GM11168 (cell line): ENCODE measurements around the gene SHD.

Source experiments
- in situ Hi-C: fragments of 300-500 bp; cut with MboI; formaldehyde crosslinking; loops from one replicate; pipeline ENCODE4 v1.12.0; 2022; ENCODE audit warnings: low sequenced_read_pairs; ENCODE audit not compliant: unreplicated experiment

SHD gene

DNA sequence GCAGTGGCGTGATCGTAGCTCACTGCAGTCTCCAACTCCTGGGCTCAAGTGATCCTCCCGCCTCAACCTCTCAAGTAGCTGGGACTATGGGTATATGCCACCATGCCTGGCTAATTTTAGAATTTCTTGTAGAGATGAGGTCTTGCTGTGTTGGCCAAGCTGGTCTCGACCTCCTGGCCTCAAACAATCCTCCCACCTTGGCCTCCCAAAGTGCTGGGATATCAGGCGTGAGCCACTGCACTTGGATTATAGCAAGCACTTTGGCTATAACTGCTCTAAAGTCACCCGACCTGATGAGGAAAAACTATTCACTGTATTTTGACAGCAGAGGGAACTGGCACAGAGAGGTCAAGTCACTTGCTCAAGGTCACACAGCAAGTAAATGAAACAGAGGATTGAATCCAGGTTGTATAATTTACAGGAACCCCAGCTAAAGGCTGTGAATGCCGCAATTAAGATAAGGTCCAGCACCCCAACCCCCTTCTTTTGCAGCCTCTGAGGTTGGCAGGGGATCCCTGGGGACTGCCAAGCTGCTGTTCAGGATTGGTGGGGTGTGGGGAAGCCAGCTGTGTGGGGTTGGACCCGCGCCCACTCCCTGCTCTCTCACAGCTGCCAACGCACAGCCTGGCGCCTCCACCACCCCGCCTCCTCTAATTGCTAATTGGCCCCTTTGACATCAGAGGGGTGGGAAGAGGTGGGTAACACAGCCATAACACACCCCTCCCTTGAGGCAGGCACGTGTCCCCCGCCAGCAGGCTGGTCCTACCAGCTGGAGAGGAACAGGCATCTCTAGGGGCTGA is 17.1 kb downstream of the SHD start:
- in situ Hi-C loops = no loop called here

DNA sequence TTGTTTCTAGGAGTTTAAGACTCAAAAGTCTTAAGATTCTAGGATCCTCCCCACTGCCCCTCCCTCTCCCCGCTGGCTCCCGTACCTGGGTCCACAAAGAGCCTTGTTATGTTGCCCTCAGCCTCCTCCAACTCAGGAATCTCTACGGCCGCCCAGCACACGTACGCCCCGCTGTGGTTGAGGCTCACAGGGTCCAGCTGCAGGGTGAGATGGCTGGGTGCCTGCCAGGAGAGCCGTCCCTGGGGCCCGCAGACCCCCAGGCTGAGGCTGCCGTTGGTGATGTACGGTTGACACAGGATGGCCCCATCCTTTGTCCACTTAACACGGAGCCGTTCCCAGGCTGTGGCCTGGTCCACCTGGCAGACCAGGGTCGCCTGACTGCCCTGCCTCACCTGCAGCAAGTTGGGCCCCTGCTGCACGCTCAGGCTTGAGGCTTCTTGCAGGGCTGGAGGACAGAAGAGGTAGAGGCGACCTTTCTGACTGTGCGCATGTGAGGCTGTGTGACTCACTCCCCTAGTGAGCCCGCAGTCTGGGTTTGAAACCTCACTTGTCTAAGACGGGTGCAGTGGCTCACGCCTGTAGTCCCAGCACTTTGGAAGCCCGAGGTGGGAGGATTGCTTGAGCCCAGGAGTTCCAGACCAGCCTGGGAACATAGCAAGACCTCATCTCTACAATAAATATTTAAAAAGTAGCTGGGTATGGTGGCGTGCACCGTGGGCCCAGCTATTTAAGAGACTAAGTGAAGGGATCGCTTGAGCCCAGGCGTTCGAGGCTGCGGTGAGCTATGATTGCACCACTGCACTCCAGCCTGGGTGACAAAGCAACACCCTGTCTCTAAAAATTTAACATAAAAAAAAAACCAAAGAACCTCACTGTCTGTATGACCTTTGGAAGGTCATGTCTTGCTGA is 19.1 kb downstream of the SHD start:
- in situ Hi-C loops = no loop called here

DNA sequence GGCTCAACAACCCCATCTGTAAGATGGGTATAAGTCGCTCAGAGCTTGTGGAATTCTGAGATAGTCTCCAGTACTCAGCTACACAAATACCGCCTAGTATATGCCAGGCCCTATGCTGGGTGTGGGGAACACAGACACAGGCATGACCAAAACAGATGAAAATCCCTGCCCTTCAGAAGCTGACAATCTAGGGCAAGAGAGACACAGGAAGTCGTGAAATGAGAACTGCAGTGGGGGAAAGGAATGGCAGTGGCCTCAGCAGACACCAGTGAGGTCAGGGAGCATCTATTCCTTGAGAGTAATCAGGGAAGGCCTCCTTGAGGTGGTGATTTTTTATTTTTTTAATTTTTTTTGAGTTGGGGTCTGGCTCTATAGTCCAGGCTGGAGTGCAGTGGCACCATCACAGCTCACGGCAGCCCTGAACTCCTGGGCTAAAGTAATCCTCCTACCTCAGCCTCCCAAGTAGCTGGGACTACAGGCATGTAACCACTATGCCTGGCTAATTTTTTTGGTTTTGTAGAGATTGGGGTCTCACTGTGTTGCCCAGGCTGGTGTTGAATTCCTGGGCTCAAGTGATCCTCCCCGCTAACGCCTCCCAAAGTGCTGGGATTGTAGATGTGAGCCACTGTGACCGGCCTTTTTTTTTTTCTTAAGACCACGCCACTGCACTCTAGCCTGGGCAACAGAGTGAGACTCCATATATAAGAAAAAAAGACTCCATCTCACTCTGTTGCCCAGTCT is 19.9 kb downstream of the SHD start:
- in situ Hi-C loops = no loop called here

DNA sequence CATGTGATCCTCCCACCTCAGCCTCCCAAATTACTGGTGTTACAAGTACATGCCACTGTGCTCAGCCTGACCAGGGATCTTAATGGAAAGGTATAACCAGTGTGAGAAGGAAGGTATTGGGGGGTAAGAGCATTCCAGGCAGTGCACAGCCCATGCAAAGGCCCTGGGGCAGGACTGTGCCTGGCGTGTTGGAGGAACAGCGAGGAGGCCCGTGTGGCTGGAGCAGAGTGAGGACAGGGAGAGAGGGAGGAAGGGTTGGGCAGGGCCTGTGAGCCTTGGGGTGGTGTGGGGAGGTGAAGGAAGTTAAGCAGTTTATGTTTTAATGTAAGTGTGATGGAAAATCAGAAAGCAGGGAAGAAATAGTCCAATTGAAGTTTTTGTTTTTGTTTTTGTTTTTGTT is 21.5 kb downstream of the SHD start:
- in situ Hi-C loops = no loop called here

DNA sequence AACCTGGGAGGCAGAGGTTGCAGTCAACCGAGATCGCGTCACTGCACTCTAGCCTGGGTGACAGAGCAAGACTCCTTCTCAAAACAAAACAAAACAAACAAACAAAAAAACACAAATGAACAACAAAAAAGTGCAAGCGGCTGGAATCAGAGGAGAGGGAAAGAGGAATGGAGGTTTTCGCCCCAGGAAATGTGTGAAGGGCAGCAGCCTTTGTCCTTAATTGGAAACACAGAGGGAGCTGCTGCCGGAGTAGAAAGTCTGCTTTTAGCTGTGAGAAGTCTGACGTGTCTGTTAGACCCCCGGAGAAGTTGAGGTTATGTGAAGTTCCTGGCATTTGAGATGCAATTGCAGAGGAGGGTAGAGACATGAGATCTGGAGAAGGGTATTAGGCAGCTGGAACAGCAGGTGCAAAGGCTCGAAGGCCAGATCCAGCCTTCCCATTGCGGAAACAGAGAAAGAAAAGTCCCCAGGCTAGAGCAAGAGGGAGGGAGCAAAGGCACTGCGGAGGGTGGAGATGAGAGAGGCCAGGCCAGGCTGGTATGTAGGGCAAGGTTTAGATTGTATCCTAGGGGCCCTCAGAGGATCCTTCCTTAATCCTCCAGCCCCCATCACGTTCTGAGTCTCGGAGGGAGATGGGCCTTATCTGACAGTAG is 22.6 kb downstream of the SHD start:
- in situ Hi-C loops = no loop called here

DNA sequence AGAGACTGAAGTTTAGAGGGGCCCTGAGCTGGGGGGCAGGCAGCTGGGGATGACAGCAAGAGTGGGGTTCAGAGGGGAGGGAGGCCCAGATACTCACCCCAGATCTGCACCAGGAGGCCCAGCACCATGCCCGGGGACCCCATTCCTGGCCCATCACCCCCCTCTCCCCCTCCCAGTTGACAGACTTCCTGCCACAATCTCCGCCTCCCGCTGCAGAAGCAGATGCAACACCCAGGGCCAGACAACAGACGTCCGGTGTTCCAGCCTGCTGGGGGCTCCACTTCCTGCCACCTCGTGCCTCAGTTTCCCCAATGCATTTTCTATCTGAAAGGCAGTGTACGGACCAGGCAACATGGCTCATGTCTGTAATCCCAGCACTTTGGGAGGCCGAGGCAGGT is 23.2 kb downstream of the SHD start, which contains the start of gene TMIGD2:
Gene TMIGD2, minus strand, starts transcription at position 147 of the 398 bp plus-strand sequence. Its CDS starts 4 bp downstream, at position 143.
- in situ Hi-C loops = no loop called here

DNA sequence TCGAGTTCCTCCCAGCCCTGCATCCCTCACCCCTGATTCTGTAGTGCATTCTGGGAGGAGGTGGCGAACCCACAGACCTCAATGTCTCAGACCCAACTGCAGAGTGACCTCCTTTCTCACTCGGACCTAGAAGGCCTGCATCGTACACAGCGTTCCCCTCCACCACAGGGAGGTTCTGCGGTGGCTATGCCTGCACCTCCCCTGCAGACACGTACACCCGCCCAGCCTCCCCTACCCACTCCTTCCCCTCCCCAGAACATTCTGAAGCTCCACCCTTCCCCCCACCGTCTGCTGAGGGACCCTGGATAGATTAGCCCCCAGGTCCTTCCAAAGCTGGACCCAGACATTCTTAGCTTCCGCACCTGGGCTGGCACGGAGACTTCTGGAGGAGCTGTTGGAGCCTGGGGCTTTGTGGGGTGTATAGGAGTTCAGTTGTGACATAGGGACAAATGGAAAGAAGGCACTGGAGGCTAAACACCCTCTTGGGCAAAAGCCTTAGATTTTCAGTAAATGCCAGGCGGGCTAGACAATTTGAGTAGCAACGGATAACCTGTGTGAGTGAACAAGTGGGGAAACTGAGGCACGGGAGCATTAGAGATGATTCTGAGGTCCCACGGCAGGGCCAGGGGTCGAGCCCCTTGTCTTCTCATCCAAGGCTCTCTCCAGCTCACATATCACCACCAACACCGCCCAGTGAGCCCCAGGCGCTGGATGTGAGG is 24.9 kb downstream of the SHD start:
- in situ Hi-C loops = no loop called here

DNA sequence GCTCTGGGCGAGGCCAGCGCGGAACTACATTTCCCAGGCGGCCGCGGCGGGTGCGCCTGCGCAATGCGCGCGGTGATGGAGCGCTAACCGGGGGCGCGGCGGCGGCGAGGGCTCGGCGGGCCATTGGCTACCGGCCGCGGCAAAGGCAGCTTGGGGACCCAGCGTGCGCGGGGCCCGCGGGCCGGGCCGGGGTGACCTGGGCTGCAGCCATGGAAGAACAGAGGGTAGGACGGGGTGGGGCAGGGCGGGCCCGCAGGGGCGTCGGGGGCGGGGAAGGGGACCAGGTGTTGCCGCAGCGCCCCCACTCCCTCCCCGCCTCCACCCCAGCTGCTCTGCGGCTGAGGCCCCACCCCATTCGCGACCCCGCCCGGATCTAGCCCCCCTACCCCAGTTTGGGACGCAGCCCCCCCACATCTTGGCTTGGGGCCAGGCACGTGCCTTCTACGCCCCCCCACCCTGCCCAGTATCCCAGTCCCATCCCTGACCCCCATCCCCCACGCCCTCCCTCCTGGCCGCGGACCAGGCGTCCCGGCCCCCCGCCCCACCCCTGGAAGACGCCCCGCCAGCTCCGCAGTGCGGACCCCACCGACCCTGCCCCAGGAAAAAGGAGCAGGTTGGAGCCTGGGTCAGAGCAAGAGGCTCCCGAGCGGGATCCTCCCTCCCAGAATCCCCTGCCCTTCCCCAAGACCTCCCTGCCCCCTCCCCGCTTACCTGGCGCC is 25.6 kb downstream of the SHD start, which contains the start of gene FSD1:
Gene FSD1, plus strand, starts transcription at position 61 of the 719 bp plus-strand sequence. Its CDS starts 149 bp downstream, at position 210.
- in situ Hi-C loops = no loop called here

DNA sequence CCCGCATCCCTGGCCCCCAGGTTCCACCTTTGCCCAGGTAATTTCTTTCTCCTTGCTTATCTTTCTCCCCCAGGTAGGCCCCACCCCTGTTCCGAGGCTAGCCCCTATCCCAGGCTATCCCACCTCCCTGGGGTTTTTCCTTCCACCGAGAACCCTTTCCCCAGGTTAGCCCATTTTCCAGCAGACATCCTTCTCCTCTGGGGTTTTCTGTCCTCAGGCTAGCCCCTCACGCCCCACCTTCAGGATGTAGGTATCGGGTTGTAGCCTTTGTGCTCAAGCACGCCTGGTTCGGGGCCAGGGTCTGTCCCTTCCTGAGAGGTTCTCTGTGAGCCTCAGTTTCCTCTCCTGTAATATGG is 26.2 kb downstream of the SHD start:
- in situ Hi-C loops = no loop called here

DNA sequence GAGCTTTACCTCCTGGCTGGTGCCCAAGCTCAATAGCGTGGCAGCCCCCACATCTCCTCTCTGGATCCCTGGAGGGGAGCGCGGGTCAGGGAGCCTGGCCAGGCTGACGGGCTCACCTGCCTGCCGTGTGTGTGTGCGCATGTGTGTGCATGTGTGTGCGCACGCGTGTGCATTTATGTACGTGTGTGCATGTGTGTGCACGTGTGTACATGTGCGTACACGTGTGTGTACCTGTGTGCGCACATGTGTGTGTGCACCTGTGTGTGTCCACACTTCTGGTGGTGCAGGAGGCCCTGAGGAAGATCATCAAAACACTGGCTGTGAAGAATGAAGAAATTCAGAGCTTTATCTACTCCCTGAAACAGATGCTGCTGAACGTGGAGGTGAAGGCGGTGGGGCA is 26.6 kb downstream of the SHD start:
- in situ Hi-C loops = no loop called here

DNA sequence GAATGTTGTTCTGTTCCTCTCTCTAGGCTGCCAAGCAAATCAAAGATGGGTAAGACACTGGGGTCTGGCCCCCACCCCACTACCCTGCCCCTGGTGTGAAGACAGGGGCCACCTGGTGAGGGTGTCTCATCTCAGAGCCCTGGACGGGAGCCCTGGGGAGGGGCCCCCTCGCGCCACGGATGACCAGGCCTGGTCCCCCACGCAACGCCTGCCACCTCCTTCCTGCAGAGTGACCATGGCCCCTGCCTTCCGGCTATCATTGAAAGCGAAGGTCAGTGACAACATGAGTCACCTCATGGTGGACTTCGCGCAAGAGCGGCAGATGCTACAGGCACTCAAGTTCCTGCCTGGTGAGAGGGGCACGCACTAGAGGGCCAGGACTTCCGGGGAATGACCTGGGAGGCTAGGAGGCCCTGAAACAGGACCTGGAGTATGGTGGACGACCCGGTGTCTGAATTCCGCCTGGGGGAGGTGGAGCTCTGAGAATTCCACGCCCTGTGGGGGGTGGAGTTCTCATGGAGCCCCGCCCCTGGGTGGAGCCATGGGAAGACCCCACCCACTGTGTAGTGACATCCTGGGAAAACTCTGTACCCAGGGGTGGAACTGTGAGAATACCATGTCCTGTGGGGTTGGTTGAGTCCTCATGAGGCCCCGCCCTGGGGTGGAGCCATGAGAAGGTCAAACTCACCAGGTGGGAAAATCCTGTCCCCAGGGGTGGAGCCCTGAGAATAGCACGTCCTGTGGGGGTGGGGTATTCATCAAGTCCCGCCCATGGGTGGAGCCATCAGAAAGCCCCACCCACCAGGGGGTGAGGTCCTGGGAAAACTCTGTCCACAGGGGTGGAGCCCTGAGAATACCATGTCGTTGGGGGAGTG is 31.4 kb downstream of the SHD start:
- in situ Hi-C loops = no loop called here

DNA sequence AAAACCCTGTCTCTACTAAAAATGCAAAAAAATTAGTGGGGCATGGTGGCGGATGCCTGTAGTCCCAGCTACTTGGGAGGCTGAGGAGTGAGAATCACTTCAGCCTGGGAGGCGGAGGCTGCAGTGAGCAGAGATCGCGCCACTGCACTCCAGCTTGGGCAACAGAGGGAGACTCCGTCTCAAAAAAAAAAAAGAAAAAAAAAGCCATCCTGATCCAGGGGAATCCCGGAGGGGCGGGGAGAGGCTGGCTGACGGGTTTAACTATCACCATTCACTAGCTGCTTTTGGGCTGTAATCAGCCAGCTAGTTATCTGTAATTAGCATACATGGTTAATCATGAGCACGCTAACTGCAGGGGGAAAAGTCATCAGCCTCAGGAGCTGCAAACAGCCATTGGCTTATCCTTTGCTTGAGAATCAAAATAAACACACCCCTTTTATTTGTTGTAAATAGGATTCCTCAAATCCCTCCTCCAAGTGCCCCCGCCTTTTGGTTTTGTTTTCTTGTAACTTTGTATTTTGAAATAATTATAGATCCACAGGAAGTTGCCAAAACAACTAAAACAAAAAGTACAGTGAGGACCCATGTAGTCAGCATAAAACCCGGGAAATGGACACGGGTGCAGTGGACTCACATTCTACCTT is 34.9 kb downstream of the SHD start:
- in situ Hi-C loops = no loop called here

DNA sequence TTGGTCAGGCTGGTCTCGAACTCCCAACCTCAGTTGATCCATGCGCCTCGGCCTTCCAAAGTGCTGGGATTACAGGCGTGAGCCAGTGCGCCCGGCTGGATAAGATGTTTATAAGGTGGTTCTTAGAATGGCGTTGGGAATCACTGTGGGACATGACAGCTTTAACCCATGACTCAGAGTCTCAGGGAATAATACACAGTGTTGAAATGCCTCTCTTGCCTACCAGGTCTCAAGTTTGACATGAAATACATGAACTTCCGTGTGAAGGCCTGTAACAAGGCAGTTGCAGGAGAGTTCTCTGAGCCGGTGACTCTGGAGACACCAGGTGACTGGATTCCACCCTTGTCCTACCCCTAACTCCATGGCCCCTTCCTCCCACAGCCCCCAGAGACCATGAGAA is 37.9 kb downstream of the SHD start:
- in situ Hi-C loops = no loop called here

DNA sequence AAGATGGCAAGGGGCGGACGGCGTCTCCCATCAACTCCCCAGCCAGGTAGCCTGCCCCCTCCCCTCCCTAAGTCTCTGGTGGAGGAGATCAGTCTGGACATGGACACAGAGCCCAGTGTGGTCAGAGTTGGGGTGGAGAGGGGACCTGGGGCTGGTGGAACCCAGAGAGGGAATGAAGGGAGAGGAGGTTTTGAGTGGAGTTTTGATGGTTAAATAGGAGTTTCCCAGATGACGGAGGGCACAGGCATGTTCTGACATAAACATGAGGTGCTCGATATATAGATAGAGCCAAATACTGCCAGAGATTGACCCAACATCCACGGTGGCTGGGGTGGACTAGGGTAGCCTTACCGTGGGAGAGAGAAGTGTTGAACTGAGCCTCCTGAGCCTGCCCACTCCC is 39.4 kb downstream of the SHD start:
- in situ Hi-C loops = no loop called here

DNA sequence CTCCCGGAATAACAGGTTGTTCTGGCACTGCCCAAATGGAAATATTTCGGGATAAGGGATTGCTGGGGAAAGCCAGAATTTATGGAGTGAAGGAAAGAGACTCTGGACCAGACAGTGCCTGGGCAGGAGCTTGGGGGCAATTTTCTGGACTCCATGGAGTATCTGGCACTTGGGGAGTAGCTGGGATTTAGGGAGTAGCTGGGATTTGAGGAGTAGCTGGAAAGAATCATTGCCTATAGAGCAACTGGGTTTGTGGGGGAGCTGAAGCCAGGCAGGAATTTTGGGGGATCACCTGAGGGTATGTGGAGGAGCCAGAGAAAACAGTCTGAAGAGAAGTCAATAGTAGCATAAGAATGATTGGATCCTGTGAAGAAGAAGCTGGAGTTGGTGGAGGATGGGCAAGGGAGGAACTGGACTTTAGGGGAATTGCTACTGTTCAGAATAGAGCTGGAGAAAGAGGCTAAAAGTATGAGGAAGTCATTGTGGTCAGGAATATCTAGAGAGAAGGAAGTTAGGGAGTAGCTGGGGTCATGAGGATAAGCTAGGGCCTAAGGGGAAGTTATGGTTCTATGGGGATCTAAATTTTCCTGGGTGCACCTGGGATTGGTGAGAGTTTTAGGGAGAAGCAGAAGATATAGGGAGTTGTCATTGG is 40.1 kb downstream of the SHD start:
- in situ Hi-C loops = no loop called here

DNA sequence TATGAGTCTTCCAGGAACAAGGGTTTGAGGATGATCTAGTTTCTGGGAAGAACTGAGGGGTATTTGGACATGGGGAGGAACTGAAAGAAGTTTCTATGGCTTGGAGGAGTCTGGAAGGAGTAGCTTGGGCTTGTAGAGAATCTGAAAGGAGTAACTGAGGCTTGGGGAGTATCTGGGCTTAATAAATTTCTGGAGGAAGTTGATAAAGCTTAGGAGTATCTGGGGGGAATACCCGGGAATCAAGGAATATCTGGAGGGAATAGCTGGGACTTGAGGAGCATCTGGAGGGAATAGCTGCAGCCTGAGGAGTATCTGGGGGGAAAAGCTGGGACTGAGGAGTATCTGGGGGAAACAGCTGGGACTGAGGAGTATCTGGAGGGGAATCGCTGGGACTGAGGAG is 41.4 kb downstream of the SHD start:
- in situ Hi-C loops = no loop called here
